ENCODE results near the gene SPAG7.

SPAG7 gene, protein sequence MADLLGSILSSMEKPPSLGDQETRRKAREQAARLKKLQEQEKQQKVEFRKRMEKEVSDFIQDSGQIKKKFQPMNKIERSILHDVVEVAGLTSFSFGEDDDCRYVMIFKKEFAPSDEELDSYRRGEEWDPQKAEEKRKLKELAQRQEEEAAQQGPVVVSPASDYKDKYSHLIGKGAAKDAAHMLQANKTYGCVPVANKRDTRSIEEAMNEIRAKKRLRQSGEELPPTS

DNA sequence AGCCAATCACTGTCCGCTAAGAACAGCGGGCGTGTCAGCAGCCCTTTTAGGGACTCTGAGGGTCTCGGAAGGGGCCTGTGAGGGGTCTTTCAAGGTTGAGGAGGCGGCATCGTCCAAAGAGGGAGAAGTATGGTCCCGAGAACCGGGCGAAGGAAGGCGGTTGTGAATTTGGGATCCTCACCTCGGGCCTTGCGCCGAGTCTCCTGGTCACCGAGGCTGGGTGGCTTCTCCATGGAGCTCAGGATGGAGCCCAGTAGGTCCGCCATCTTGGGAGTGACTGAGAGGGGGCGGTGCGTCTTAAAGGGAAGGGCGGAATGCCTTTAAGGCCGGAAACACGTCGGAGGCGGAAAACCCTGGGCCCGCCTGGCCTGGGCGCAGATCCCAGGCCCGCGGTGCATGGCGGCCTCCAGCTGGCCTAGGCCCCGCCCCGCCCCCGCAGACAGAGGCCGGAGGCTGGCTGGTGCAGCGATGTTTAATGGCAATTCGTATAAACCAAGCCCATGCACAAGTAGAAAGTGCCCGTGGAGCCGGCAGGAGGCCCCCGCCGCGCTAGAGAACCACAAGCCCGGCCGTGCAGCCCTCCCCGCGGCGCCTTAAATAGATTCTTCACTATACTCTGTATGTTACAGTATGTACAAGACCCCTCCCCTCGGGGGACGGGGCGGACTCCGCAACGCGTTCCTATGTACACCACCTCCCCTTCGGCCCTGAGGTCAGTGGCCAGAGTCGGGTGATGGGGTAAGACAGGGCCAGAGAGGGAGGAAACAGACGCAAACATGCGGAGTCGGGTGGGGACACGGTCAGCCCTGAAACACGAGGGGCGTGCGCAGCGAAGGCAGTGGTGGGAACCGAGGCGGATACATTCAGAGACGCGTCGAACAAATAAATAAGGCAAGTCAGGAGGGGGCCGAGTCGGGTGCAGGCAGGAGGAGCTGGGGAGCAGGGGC, at the start of gene SPAG7:
Gene SPAG7, minus strand, starts transcription at position 279 of the 947 bp plus-strand sequence. Its CDS starts 13 bp downstream, at position 266.
- peak; percentile 97 for DNase-seq (ENCODE audit: low read depth)

DNA sequence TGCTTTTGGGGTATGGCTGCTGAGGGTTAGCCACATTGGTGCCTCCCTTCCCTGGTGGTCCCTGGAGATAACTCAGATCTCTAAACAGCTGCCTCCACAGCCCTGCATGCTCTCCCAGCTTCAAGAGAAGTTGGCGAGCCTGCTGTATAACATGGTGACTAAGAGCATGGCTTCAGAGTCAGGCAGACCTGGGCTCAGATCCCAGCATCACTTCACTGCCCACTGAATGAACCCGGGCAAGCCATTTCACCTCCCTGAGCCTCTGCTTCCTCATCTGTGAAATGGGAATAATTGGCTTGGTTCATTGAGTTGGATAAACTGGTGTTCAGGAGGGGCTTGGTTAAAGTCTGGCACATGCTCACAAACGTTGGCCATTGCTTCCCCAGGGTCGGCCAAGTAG, 46.7 kb upstream of the SPAG7 start:
- DNase-seq (ENCODE audit: low read depth) = no peak

DNA sequence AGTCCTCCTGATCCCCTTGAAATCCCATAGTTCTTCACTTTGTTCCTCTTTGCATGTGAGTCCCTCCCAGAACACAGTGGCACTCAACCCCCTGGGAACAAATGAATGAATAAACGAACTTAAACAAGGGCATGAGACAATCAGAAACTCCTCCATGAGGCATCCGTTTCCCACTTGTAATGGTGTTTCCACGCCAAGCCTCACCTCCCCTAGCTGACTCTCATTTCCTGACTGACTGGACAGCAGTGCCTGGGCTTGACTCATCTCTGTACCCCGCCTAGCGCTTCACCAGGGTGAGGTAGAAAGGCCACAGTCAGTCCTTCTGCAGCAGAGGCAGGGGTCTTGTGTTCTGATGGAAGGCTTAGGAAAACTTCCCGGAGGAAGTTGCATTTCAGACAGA, 44.3 kb upstream of the SPAG7 start:
- peak; percentile 87 for DNase-seq (ENCODE audit: low read depth)

DNA sequence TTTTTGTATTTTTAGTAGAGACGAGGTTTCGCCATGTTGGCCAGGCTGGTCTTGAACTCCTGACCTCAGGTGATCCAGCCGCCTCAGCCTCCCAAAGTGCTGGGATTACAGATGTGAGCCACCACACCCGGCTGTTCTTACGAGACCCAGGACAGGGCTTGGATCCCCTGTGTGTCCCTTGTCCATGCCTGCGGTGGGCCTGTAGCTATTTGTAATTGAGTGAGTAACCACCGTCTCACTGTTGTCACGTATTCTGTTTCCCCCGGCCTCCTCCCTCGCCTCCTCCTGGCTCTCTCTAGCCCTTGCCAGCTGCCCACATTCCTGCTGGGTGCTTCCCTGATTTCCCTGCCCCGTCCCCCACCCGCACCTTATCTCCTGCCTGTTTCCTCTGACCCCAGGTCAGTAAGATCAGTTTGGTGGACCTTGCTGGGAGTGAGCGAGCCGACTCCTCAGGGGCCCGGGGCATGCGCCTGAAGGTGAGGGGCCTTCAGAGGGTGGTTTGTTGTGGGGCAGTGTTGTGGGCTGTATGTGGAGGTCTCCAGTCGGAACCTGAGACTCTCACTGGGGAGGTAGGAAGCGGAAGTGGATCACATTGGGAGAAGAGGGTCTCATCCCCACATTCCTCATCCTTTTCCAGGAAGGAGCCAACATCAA, 35.7 kb upstream of the SPAG7 start:
- no peak for DNase-seq (ENCODE audit: low read depth)

DNA sequence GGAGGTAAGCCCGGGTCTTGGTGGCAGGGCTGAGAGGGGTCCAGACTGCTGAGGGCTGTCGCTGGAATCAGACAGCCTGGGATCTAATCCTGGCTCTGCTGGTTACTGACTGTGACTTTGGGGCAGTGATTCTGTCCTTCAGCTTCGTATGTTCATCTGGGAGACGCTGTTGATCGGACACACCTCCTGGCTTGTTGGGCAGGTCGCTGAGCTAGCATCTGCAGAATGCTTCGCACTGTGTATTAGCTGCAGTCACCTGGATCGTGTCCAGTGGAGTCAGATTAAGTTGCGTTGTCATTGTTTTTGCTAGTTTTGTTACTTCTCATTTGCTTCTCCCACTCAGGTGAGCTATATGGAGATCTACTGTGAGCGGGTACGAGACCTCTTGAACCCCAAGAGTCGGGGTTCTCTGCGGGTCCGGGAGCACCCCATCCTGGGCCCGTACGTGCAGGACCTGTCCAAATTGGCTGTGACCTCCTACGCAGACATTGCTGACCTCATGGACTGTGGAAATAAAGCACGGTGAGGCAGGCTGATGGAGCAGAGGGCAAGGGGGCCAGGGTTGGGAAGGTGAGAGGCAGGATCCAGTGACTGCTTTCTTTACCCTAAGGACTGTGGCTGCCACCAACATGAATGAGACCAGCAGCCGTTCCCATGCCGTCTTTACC, 34.6 kb upstream of the SPAG7 start:
- DNase-seq (ENCODE audit: low read depth) = no peak

DNA sequence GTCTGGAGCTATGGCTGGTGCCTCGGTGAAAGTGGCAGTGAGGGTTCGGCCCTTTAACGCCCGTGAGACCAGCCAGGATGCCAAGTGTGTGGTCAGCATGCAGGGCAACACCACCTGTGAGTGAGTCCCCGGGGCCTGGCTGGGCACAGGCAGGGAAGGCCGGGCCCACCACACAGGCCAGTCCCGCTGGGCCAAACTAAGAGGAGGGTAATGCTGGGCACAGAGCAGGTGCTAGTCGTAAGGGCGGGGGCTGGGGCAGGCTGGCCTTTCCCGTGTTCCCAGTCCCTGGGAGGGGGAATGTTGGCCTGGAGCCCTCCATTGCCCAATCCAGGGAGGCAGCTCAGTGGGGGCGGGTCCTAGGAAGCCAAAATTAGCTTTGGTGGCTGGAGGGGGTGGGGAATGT, 32.6 kb upstream of the SPAG7 start:
- no peak for DNase-seq (ENCODE audit: low read depth)

DNA sequence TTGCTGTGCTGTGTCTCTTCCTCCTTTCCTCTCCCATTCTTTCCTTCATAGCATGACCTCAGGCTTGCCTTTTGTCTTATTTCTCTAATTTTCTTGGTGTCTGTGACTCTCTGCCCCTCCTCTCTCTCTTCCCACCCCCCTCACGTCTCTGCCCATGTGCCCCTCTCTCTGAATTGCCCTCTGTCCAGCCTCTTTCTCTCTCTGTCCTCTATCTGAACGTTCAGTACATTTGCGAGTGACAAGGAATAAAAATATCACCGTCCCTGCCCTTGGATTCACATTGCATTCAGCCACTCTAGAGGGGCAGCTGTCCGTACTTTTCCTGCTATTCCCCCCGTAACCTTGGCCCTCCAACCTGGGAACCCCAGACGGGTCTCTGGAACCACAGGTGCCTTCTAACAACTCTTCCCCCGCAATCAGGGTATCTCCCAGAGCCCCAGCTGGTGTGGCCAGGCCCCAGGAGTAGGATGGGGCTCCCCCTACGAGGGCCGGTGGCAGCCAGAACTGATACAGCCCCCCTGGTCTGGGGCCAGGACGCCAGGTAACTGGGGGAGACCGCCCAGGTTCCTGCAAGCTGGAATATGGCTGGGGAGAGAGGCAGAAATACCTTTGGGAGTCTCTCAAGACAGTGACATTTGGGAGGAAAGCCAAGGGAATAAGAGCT, 31.9 kb upstream of the SPAG7 start:
- DNase-seq (ENCODE audit: low read depth) = no peak

DNA sequence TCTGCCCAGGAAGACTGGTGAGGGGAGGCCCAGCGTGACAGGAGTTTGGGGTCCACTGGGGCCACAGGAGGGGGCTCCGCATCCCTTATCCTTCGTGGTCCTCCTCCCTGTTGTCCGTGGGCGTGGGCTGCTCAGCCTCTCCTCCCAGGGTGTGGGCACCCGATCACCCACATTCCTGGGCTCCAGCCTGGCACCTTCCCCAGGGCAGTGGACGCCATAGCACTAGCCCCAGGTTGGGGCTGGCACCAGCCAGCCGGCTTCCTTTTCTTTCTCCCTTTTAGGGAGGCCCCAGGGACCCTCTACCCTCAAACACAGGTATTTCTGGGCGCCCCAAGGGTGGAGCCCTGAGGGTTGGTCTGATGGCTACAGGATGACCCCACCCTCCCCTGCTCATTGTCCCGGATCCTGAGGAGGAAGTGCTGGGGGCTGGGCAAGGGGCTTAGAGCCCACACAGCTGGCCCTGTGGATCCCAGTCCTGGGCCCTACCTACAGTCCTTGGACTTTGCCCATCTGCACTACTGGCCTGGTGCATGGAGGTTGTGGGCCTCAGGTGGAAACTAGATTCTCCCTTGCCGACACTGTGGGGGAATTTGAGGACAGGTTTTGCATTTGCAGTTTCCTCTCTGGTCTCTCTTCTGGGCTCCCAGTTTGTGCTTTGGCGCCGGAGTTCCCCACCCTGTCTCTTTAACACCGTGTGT, 31.3 kb upstream of the SPAG7 start:
- no peak for DNase-seq (ENCODE audit: low read depth)

DNA sequence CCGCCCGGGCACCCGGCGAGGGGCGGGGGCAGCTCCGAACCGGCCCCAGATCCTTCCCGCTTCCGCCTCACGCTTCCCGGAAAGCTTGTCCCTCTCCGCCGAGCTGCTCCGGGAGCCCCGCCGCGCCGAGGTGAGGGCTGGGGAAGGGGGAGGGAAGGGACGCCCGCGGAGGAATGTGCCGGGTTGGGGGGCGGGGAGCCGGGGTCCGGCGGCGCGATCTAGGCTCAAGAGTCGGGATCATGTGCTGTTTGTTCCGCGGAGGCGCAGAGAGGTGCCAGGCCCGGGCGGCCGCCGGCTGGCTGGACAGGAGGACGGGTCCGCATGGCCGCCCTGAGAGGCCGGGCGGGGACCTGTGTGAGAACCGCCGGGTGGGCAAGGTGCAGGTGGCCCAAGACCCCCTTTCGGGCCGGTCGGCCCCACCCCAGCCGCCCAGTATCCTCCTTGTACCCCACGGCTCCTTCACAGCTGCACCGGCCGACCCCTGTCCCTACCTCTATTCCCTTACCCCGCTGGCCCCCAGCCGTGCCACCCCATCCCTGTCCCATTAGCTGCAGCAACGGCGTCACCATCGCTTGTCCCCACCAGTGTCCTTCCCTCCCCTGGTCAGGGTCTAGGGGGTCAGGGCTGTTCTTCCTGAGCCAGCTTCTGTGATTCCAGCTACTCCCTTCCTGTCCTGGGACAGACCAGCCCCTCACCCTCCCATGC, 30.6 kb upstream of the SPAG7 start:
- DNase-seq (ENCODE audit: low read depth) = peak; percentile 51

DNA sequence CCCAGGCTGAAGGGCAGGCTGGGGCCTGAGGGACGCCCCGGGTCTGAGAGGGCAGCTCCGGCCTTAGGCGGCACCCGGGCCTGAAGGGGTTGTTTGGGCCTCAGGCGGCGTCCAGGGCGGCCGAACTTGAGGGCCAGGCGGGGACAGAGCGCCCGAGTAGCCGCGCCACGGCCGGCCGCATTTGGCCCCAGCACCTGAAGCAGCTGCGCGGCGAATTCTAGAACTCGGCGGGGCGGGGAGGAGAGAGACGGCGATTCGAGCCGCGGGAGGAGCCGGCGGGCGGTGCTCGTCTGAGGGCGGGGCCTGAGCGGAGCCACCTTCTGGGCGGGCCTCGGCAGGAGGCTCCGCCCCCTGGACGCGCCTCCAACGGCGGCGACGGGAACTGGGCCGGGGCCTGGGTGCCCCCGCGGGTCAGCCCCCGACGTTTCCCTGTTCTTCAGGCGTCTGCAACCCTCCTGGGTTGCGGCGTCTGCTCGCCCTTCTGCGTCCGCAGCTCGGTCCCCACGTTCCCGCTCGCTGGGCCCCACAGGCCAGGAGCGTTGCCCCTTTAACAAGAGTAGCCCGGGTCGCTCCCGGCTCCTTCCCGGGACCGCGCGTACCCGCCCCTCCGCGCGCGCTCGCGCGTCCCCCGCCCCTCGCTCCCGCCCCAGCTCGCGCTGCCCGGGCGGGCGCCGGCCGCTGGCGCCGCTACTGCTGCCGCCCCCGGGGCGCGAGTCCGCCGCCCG, 29.8 kb upstream of the SPAG7 start, which contains the start of the genes INCA1 and KIF1C:
Gene INCA1, minus strand, starts transcription at position 221 of the 725 bp plus-strand sequence. CDS start 3,085 bp downstream, outside the sequence.
Gene KIF1C, plus strand, starts transcription at position 649 of the 725 bp plus-strand sequence. CDS start 2,297 bp downstream, outside the sequence.
- peak; percentile 93 for DNase-seq (ENCODE audit: low read depth)

DNA sequence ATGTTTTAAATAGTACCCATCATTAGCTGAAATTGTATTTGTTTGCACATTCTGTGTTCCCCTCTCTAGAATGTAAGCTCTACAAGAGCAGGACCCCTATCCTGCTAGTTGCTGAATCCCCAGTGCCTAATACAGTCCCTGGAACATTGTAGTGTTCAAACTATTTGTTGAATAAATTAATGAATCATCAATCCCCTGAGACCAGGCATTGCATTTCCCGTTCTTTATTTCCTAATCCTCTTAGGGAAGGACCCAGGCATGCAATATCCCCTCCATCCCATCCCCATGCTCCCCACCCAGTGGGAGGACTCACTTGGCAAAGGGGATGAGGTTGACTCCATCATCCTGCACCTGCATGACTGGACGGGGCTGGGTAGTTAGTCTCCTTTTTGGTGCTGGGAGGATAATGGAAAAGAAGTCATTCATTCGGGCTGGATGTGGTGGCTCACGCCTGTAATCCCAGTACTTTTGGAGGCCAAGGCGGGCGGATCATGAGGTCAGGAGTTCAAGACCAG, 26.5 kb upstream of the SPAG7 start:
- no peak for DNase-seq (ENCODE audit: low read depth)

DNA sequence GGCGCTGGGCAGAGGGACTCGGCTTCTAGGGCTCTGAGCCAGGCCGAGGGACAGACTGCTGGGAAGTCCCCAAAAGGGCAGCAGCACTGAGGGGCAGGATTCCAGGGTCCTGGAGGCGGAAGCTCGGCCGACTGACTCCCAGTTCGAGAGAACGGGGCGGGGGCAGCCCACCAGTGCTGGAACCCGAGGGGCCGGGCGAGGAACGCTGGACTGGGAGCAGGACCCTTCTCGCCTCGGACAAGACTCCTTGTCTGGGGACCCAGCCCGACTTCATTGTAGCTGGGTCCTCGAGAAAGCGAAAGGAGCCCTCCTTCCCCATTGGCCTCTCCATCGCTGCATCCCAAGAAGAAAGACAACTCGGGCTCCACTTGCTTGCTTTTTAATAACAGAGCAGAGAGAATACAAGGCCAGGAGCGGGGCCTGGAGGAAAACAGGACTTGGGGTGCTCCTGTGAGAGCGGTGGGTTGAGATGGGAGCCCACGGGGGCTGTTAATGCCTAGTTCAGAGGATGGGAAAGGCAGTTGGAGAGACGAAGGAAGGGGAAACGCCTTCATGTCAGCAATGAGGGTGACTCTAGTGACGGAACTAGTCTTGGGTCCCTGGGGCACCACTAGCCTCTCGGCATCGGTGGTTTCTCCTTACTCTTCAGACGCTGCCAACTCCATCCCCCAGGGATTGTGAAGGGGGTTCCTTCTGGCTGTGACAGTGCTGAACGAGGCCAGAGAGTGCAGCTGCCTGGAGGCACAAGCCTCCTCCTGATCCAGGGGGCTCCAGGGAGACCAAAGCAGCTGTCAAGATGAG, 20.4 kb upstream of the SPAG7 start:
- peak; percentile 35 for DNase-seq (ENCODE audit: low read depth)

DNA sequence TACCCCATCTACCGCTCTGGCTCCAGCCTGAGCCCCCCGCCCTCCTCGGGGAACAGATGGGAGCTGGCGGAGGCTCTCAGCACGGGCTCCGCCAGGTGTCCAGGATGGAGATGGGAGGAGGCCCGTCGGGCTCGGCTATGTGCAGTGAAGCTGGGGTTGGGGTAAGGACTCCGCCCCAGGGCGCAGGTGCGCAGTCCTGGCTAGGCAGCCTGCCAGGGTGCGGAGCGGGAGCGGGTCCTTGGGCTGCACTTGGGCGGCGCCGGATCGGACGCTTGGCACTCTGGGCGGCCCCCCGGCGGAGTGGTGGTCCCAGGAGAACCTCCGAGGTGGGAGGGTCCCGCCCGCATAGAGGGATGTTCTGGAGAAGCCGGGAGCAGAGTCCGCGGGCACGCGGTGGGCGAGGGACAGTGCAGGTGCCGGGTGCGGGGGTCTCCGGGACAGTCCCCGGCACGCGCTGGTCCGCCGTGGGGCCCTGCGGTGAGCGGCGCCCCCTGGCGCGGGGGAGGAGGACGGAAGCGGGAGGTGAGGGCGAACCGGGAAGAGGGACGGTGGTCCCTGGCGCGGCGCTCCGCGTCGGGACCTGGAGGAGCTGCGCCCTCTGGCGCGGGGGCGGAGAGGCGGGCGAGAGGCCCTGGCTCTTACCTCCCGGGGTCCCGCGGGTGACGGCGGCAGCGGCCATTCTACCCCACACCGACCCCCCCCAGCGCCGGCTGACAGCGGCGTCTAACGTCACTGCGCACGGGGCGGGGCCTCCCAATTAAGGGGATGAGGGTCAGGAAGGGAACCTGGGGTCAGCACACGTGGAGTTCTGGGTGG, 19.5 kb upstream of the SPAG7 start, which contains the start of gene CAMTA2:
Gene CAMTA2, minus strand, starts transcription at position 725 of the 816 bp plus-strand sequence. CDS start 1,453 bp downstream, outside the sequence.
- peak; percentile 79 for DNase-seq (ENCODE audit: low read depth)

DNA sequence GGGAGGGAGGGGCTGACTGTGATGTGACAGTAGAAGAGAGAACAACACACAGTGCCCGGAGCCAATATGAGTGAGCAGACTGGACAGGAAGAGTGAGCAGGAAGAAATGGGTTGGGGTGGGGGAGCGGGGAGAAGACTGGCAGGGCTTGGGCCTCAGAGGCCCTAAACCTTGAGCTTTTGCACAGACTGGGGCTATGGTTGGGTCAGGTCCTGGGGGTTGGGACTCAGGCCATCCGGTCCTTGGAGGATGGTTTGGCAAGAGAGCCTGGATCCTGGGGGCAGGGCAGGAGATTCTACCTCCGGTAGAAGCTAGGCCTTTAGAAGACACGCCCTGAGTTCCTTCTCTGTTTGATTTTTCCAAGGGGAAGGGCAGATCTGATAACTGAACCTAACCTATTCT, 18.8 kb upstream of the SPAG7 start:
- peak; percentile 48 for DNase-seq (ENCODE audit: low read depth)

DNA sequence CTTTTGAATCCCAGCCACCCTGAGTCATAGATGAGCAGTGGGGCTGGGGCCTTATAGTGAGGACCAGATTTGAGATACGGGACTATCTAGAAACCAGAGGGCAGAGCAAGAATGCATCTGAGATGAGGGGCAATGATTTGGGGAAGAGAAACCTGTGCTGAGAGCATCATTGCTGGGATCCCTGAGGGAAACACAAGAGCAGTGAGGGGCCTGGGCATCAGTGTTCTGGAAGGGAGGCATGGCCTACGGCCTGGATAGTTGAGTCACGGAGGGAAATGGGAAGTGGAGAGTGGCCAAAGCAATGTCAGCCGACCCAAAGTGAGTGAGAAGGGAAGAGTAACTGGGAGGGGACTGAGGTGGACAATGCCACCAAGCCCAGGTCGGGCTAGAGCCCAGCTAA, 14.7 kb upstream of the SPAG7 start:
- no peak for DNase-seq (ENCODE audit: low read depth)

DNA sequence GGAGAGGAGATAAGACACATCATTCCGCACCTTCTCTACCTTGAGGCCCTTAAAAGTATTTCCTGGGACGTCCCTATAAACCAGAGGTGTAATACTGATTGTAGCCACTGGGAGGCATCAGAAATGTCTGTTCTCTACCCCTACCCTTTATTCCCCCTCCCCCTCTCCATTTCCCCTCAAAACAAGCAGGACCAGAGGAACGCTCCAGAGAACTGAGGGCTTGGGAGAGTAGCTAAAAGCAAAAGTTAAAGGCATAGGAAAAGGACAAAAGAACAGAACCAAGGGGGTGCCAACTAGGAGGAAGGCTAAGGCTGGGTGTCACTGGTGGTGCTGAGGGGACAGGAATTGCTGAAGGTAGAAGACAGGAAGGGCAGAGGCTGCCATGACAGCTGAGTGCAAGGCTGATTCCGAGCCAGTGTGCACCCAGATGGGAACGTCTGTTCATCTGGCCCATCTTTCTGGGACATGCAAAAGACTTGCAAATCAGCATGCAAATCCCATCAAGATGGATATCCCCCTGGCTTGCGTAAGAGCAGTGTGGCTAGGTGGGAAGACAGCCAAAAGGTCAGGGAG, 13.1 kb upstream of the SPAG7 start:
- peak; percentile 65 for DNase-seq (ENCODE audit: low read depth)

DNA sequence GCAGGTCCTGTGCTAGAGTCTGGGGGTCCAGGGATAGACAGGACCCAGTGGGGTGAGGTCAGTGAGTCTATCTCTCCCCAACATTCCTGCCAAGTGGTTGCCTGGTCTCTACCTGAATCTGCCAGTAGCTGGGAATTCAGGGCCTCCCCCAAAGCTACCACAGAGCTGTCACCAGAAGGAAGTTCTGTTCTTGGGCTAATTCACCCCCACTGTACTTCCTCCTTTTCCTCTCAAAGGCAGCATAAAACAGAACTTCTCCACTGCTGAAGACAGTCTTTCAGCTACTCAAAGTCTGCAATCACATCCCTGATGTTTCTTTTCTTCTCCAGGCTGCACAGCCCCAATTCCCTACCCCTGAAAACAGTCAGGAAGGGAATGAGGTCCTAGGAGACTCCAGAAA, 11.1 kb upstream of the SPAG7 start:
- DNase-seq (ENCODE audit: low read depth) = no peak
